Measurements from ENCODE around the gene AGTR1. TPM values are rescaled to one million over a fixed set of nuclear protein-coding genes. Genes with fewer than 3 reads are reported as not detected.

The AGTR1 gene
- total and polyA plus RNA-seq, 11 donors, result 0.40 to 12.6 (median 1.2) TPM

DNA sequence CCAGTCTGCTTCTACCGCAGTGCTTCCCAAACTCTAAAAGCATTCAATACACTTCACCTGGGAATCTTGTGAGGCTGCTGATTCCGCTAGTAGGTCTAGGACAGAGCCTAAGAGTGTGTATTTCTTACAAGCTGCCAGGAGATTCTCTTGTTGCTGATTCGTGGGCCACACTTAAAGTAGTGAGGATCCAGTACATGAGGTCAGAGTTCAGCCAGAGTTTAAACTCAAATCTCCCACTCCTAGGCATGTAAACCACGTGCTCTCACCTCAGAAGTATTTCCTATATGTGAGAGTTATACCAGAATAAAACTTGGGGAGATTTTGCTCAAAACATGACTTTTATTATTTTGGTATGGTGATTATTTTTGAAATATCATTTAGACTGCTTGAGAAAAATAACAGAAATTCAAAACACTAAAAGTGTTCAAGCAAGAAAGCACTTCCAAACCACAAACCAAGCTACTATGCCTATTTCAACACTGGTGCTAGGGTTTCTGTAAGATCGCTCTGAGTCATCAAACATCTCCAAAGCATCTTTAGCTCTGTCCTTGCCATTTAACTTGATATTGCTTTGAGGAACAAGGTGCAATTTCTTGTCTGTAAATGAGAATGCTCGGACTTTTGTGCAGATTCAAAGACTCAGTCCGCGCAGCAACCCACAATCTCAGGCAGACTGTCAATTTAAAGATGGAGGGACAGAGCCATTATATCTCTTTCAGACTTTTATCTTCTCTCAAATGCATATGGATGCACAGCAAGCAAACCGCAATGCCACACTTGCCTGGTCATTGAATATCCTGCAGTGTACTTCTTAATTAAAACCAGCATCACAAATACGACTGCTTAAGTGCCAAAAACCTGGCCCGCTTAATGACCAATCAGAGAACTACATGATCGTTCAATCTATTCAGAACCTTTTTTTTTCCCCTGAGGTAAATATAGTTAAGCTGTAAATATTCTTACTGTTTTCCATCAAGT lies 59.8 kb downstream of the AGTR1 start:
- no peak for ATAC-seq
- no peak overlapping the region for H3K4me3 ChIP-seq
- WGBS, 4 donors, result 75 to 82% (median 76%) methylated on average over 12 of the region's 12 CpGs
- no peaks in the 10 kb centered on the region for H3K36me3 ChIP-seq
- peaks cover 0 to 17% (median 0%) of the 10 kb centered on the region in 12 donors for H3K4me1 ChIP-seq
- intact Hi-C loops (cut with DNase I), result no loop called here
- no peak for DNase-seq
- H3K9me3 ChIP-seq, result peaks cover 0 to 3% (median 0%) of the 10 kb centered on the region in 12 donors
- TF ChIP-seq, protein P1, sequence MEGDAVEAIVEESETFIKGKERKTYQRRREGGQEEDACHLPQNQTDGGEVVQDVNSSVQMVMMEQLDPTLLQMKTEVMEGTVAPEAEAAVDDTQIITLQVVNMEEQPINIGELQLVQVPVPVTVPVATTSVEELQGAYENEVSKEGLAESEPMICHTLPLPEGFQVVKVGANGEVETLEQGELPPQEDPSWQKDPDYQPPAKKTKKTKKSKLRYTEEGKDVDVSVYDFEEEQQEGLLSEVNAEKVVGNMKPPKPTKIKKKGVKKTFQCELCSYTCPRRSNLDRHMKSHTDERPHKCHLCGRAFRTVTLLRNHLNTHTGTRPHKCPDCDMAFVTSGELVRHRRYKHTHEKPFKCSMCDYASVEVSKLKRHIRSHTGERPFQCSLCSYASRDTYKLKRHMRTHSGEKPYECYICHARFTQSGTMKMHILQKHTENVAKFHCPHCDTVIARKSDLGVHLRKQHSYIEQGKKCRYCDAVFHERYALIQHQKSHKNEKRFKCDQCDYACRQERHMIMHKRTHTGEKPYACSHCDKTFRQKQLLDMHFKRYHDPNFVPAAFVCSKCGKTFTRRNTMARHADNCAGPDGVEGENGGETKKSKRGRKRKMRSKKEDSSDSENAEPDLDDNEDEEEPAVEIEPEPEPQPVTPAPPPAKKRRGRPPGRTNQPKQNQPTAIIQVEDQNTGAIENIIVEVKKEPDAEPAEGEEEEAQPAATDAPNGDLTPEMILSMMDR (IDR thresholded peaks at IDR 0.05), result no peak
- no peak for TF ChIP-seq POLR2A (IDR thresholded peaks at IDR 0.05)
- H3K27ac ChIP-seq, result no peak overlapping the region
- no peaks in the 10 kb centered on the region for H3K27me3 ChIP-seq

DNA sequence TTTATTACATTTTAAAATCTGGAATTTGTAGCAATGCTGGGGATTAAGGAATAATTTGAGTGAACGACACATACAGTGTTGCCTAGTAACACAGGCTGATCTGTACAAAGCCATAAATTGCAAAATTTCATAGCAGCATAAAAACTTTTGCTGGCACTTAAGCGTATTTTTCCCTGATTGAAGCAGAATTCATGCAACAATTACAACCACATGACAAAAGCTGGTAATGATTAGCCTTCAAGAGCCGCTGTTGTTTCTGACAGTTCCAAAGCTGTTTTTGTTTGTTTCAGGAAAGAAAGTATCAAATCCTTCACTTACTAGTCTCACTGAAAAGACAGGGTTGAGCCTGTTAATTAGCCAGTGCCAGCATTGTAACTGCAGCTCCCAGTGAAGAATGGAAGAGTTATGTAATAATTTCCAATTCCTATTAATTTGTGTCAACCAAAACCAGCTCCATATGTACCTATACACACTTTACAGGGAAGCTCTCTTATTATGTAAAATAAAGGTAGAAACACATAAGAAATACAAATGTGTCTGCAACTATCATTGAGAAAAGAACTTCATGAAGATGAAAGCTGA lies 60.7 kb downstream of the AGTR1 start:
- ATAC-seq (no peak), DNase-seq (no peak)
- no peak overlapping the region for H3K27ac ChIP-seq
- no peaks in the 10 kb centered on the region for H3K36me3 ChIP-seq
- no peak overlapping the region for H3K4me3 ChIP-seq
- WGBS, 4 donors, result 75 to 79% (median 78%) methylated on average over 3 of the region's 3 CpGs
- H3K4me1 ChIP-seq, result peaks cover 0 to 17% (median 0%) of the 10 kb centered on the region in 12 donors
- H3K9me3 ChIP-seq, result peaks cover 0 to 3% (median 0%) of the 10 kb centered on the region in 12 donors
- TF ChIP-seq, protein P1 (IDR thresholded peaks at IDR 0.05), result no peak
- TF ChIP-seq POLR2A (IDR thresholded peaks at IDR 0.05), result no peak
- intact Hi-C loops (cut with DNase I), result no loop called here
- no peaks in the 10 kb centered on the region for H3K27me3 ChIP-seq

DNA sequence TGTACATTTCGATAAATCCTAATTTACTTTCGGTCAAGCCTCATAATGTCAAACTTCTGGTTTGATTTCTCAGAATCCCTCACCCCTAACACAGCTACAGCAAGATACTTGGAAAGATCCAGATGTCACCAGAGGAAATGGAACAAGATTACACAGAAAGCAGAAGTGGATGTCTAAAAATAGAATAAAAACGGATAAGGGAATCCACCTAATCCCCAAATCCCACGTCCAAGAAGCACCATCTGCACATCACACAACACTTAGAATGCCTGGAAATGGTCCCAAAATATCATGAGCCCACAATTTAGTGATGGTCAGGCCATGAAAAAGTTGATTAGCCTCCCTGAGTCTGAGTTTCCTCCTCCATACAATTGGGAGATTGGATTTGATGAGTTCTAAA lies 61.7 kb downstream of the AGTR1 start:
- WGBS, 4 donors, result 28 to 47% (median 40%) methylated on average over 4 of the region's 4 CpGs
- Histone ChIP-seq H3K9me3 (peaks cover 0 to 3% (median 0%) of the 10 kb centered on the region in 12 donors), H3K27ac (no peak overlapping the region), H3K4me3 (no peak overlapping the region), H3K36me3 (no peaks in the 10 kb centered on the region), H3K4me1 (peaks cover 0 to 17% (median 0%) of the 10 kb centered on the region in 12 donors), H3K27me3 (no peaks in the 10 kb centered on the region)
- intact Hi-C loops (cut with DNase I), result no loop called here
- TF ChIP-seq, protein P1 (IDR thresholded peaks at IDR 0.05), result no peak
- no peak for TF ChIP-seq POLR2A (IDR thresholded peaks at IDR 0.05)
- ATAC-seq, result no peak
- no peak for DNase-seq

DNA sequence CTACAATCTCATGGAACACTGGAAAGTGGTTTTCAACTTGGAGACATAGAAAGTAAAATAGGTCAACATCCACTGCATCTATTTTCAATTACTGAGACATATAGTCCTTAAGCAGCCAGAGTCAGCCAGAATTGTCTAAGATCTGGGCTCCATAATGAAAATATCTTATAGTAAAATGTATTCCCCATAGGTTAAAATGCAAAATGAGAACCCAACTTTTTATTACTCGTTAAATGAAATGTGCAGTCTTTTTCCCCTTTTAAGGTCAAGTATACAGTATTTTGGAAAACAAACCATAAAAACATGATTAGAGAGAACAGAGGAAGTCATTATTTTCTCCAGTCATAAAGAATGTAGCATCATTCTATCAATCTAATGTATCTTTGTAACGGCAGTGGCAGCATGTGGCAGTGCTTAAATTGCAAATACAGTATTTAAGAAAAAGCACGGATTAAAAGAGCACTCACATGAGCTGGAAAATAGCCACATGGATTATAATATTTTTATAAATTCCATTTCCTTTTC lies 65.5 kb downstream of the AGTR1 start:
- WGBS, 4 donors, result 74 to 78% (median 77%) methylated on average over 3 of the region's 3 CpGs
- H3K27ac ChIP-seq, result no peak overlapping the region
- no peak for ATAC-seq
- peaks cover 0 to 3% (median 0%) of the 10 kb centered on the region in 12 donors for H3K9me3 ChIP-seq
- no peaks in the 10 kb centered on the region for H3K36me3 ChIP-seq
- H3K4me1 ChIP-seq, result peaks cover 0 to 3% (median 0%) of the 10 kb centered on the region in 12 donors
- intact Hi-C loops (cut with DNase I), result no loop called here
- no peak overlapping the region for H3K4me3 ChIP-seq
- no peak for TF ChIP-seq POLR2A (IDR thresholded peaks at IDR 0.05)
- TF ChIP-seq, protein P1 (IDR thresholded peaks at IDR 0.05), result no peak
- DNase-seq, result no peak
- no peaks in the 10 kb centered on the region for H3K27me3 ChIP-seq

Measured in heart left ventricle (tissue), 16 donors.